A673 (cell line): ENCODE results near the gene NF1. TPM values are rescaled to one million over a fixed set of nuclear protein-coding genes. Genes with fewer than 3 reads are reported as not detected.

Experiments
- BruUV-seq: library from RNA; stranded (reverse); fragments of 400-500 nt; replicated peaks from 2 replicates; lab custom pipeline; 2021; lab: Mats Ljungman, UMichigan
- CTCF ChIA-PET: fragments of 300-600 bp; sonication (Branson Sonifier 250); formaldehyde crosslinking; loops from one replicate; lab custom pipeline; 2022; ENCODE audit warnings: antibody characterized with exemption; lab: Charles Lee
- POLR2A ChIA-PET: fragments of 300-600 bp; sonication (Branson Sonifier 250); formaldehyde crosslinking; loops from one replicate; lab custom pipeline; 2022; ENCODE audit warnings: antibody characterized with exemption; ENCODE audit not compliant: low non-redundant PET; lab: Charles Lee
- DNase-seq: peaks from one replicate; pipeline ENCODE4 v3.0.0-alpha.2; 2015; ENCODE audit warnings: low spot score
- H3K27ac ChIP-seq: fragments of 200-600 bp; sonication (generic); 2 replicates; pipeline ENCODE4 v1.5.1; 2016; ENCODE audit warnings: mixed run types, low read depth, mild to moderate bottlenecking, mixed read lengths, antibody characterized with exemption, low read length; ENCODE audit not compliant: poor library complexity, severe bottlenecking
- H3K27me3 ChIP-seq: fragments of 200-600 bp; sonication (generic); replicated peaks from 2 replicates; pipeline ENCODE4 v1.6.1; 2017; ENCODE audit warnings: mixed run types, low read depth, mild to moderate bottlenecking, mixed read lengths, antibody characterized with exemption, low read length; ENCODE audit not compliant: insufficient read depth, poor library complexity
- H3K36me3 ChIP-seq: fragments of 200-600 bp; sonication (generic); 2 replicates; pipeline ENCODE4 v1.6.1; 2016; ENCODE audit warnings: mixed run types, mild to moderate bottlenecking, mixed read lengths, antibody characterized with exemption, low read length; ENCODE audit not compliant: insufficient read depth, poor library complexity, severe bottlenecking
- H3K4me1 ChIP-seq: fragments of 200-600 bp; sonication (generic); 2 replicates; pipeline ENCODE4 v1.6.1; 2017; ENCODE audit warnings: mixed run types, mild to moderate bottlenecking, mixed read lengths, antibody characterized with exemption, low read length; ENCODE audit not compliant: insufficient read depth, poor library complexity, severe bottlenecking
- H3K4me3 ChIP-seq: fragments of 200-600 bp; sonication (generic); 2 replicates; pipeline ENCODE4 v1.5.1; 2016; ENCODE audit warnings: low read depth, mixed run types, mild to moderate bottlenecking, mixed read lengths, low read length; ENCODE audit not compliant: poor library complexity, severe bottlenecking
- H3K9me3 ChIP-seq: fragments of 200-600 bp; sonication (generic); 2 replicates; pipeline ENCODE4 v1.6.1; 2016; ENCODE audit warnings: mixed run types, low read depth, mild to moderate bottlenecking, mixed read lengths, antibody characterized with exemption, low read length; ENCODE audit not compliant: poor library complexity, severe bottlenecking
- EZH2 ChIP-seq: fragments of 200-600 bp; sonication (generic); IDR thresholded peaks from 2 replicates; pipeline ENCODE4 v1.6.1; 2017; ENCODE audit warnings: borderline replicate concordance, low read depth, mild to moderate bottlenecking, mixed read lengths, antibody characterized with exemption, low read length; ENCODE audit not compliant: poor library complexity, severe bottlenecking
- intact Hi-C: fragments of 100-400 bp; cut with micrococcal nuclease; formaldehyde crosslinking; loops from one replicate; pipeline ENCODE4 v1.10.0; 2022; ENCODE audit not compliant: unreplicated experiment
- total RNA-seq: library from RNA; stranded (reverse); gene quantifications from 2 replicates; pipeline ENCODE4 v1.2.3, GENCODE V29; 2021
- TF ChIP-seq, protein P1 (sequence below): fragments of 300-800, 200-600 bp; sonication (generic); conservative IDR thresholded peaks from 2 replicates; pipeline ENCODE4 v1.5.1; 2017; ENCODE audit warnings: low read depth, mild to moderate bottlenecking, antibody characterized with exemption, low read length, moderate library complexity, mixed read lengths

Gene NF1
- total RNA-seq, 1 experiment from 2014 or later: 32.1 TPM

GRCh38 chr17:31385428-31386285 lies 290.9 kb downstream of the NF1 start:
- H3K4me1 ChIP-seq: no peaks in the 10 kb centered on the region
- DNase-seq: no peak
- H3K27ac ChIP-seq: no peak overlapping the region
- no peaks in the 10 kb centered on the region for H3K9me3 ChIP-seq
- TF ChIP-seq, protein P1, sequence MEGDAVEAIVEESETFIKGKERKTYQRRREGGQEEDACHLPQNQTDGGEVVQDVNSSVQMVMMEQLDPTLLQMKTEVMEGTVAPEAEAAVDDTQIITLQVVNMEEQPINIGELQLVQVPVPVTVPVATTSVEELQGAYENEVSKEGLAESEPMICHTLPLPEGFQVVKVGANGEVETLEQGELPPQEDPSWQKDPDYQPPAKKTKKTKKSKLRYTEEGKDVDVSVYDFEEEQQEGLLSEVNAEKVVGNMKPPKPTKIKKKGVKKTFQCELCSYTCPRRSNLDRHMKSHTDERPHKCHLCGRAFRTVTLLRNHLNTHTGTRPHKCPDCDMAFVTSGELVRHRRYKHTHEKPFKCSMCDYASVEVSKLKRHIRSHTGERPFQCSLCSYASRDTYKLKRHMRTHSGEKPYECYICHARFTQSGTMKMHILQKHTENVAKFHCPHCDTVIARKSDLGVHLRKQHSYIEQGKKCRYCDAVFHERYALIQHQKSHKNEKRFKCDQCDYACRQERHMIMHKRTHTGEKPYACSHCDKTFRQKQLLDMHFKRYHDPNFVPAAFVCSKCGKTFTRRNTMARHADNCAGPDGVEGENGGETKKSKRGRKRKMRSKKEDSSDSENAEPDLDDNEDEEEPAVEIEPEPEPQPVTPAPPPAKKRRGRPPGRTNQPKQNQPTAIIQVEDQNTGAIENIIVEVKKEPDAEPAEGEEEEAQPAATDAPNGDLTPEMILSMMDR: no peak
- no peak for TF ChIP-seq EZH2
- H3K27me3 ChIP-seq: no peaks in the 10 kb centered on the region
- H3K36me3 ChIP-seq: no peaks in the 10 kb centered on the region
- no TSS peak for BruUV-seq
- H3K4me3 ChIP-seq: no peak overlapping the region
- ChIA-PET CTCF (no interaction called here), POLR2A (no interaction called here)
- intact Hi-C loops: loop anchor here (5.0 kb wide), 1 partner anchor 457 kb away; no protein-coding TSS in a partner anchor

DNA sequence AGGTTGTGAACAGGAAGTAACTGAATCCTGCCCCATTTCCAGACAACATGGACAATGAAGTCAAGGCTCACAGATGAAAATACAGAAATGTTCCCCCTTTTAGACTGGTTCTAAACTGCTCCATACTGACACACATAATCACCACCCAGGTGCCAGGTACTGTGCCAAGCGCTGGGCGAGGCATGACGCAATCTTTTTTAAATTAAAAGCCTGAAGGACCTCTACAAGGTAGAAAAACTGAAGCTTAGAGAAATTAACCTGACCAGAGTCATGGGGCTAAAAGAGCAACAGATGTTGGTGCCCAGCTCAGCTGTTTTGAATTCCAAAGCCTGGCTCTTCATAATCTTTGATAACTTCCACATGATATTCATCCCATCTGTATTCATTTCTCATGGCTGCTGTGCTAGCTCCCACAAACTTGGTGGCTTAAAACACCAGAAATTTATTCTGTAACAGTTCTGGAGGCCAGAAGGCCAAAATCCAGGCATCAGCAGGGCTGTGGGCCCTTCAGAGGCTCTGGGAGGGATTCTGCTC lies 291.8 kb downstream of the NF1 start:
- no peak for DNase-seq
- no peaks in the 10 kb centered on the region for H3K36me3 ChIP-seq
- BruUV-seq: no TSS peak
- H3K27ac ChIP-seq: no peak overlapping the region
- H3K9me3 ChIP-seq: no peaks in the 10 kb centered on the region
- POLR2A ChIA-PET: no interaction called here
- no peaks in the 10 kb centered on the region for H3K4me1 ChIP-seq
- no peaks in the 10 kb centered on the region for H3K27me3 ChIP-seq
- intact Hi-C loops: loop anchor here (5.0 kb wide), 1 partner anchor 456 kb away; no protein-coding TSS in a partner anchor
- H3K4me3 ChIP-seq: no peak overlapping the region
- CTCF ChIA-PET: no interaction called here
- TF ChIP-seq EZH2: no peak
- TF ChIP-seq, protein P1: no peak

GRCh38 chr17:31387438-31387837 lies 292.7 kb downstream of the NF1 start:
- Histone ChIP-seq H3K27ac (no peak overlapping the region), H3K27me3 (no peaks in the 10 kb centered on the region), H3K9me3 (no peaks in the 10 kb centered on the region), H3K36me3 (no peaks in the 10 kb centered on the region), H3K4me1 (no peaks in the 10 kb centered on the region), H3K4me3 (no peak overlapping the region)
- DNase-seq: no peak
- intact Hi-C loops: loop anchor here (5.0 kb wide), 1 partner anchor 455 kb away; no protein-coding TSS in a partner anchor
- TF ChIP-seq, protein P1: no peak
- no peak for TF ChIP-seq EZH2
- ChIA-PET POLR2A (no interaction called here), CTCF (no interaction called here)
- no TSS peak for BruUV-seq
